ENCODE data around the gene VSX1. TPM values are rescaled to one million over a fixed set of nuclear protein-coding genes. Genes with fewer than 3 reads are reported as not detected.
A peak's percentile ranks its signal among the peaks of the same experiment; 100 is the strongest.

The VSX1 gene
- total and polyA plus RNA-seq, 11 donors = 0.19 to 0.96 (median 0.49) TPM; not detected in 5

- DNase-seq (peak in 1 of 5 donors; percentile 18), ATAC-seq (no peak)
- intact Hi-C loops (cut with DNase I) = loop anchor here (1.0 to 10.0 kb wide), 8 partner anchors 34 to 902 kb away; partner anchors contain the start of genes ABHD12 (in 2 of the 10), GINS1 (in 2 of the 10) and PYGB (in 1 of the 10)
- peaks cover 0 to 17% (median 3%) of the 10 kb centered on the region in 9 donors for H3K27me3 ChIP-seq
- TF ChIP-seq POLR2A (IDR thresholded peaks at IDR 0.05) = no peak
- TF ChIP-seq, protein P1, sequence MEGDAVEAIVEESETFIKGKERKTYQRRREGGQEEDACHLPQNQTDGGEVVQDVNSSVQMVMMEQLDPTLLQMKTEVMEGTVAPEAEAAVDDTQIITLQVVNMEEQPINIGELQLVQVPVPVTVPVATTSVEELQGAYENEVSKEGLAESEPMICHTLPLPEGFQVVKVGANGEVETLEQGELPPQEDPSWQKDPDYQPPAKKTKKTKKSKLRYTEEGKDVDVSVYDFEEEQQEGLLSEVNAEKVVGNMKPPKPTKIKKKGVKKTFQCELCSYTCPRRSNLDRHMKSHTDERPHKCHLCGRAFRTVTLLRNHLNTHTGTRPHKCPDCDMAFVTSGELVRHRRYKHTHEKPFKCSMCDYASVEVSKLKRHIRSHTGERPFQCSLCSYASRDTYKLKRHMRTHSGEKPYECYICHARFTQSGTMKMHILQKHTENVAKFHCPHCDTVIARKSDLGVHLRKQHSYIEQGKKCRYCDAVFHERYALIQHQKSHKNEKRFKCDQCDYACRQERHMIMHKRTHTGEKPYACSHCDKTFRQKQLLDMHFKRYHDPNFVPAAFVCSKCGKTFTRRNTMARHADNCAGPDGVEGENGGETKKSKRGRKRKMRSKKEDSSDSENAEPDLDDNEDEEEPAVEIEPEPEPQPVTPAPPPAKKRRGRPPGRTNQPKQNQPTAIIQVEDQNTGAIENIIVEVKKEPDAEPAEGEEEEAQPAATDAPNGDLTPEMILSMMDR (IDR thresholded peaks at IDR 0.05) = no peak
- no peak overlapping the region for H3K4me3 ChIP-seq
- H3K4me1 ChIP-seq = peaks cover 0 to 20% (median 5%) of the 10 kb centered on the region in 12 donors
- WGBS, 4 donors = 19 to 28% (median 21%) methylated on average over 6 of the region's 6 CpGs
- H3K36me3 ChIP-seq = no peaks in the 10 kb centered on the region
- H3K27ac ChIP-seq = no peak overlapping the region
- H3K9me3 ChIP-seq = no peaks in the 10 kb centered on the region
Measured at GRCh38 chr20:25066386-25066785, 15.6 kb downstream of the VSX1 start.

- Histone ChIP-seq H3K4me1 (peaks cover 0 to 20% (median 5%) of the 10 kb centered on the region in 12 donors), H3K4me3 (peak overlapping the region in 1 of 12 donors; percentile 10), H3K9me3 (no peaks in the 10 kb centered on the region), H3K36me3 (no peaks in the 10 kb centered on the region), H3K27me3 (peaks cover 0 to 16% (median 3%) of the 10 kb centered on the region in 9 donors), H3K27ac (no peak overlapping the region)
- intact Hi-C loops (cut with DNase I) = loop anchor here (1.0 to 10.0 kb wide), 11 partner anchors 33 to 901 kb away; partner anchors contain the start of genes ABHD12 (in 2 of the 10), GINS1 (in 2 of the 10) and PYGB (in 1 of the 10)
- WGBS, 4 donors = 25 to 34% (median 29%) methylated on average over 9 of the region's 9 CpGs
- ATAC-seq (peak; percentile 67 to 88 (median 73)), DNase-seq (peak in 2 of 5 donors; percentile 50 to 53)
- TF ChIP-seq, protein P1 (IDR thresholded peaks at IDR 0.05) = peak; percentile 68 to 95 (median 86)
- no peak for TF ChIP-seq POLR2A (IDR thresholded peaks at IDR 0.05)
Measured at GRCh38 chr20:25065625-25066338, 16.2 kb downstream of the VSX1 start.

DNA sequence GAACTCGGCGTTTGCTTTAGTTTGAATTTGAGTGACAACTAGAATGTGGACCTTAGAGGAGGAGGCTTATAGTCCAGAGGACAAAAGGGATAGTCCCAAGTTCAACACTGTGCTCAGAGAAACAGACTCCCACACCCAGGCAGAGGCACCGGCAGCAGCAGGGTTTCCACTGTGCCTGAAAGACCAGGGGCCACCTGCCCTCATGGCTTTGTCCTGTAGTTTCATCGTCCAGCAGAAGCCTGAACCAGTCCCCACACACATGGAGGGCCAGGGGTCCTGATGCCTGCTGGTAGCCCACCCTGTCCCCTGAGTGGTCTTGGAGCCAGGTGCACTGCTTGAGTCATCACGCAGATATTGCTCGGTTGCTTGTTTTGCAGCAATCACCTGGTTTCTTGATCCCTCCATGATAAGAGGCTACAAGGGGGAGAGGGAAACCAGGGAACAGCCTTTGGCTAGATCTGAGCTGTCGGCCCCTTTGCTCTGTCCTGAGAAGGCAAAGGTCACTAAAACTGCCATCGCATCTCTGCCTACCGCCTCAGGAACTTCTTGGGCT is 16.8 kb downstream of the VSX1 start:
- TF ChIP-seq, protein P1 (IDR thresholded peaks at IDR 0.05) = no peak
- TF ChIP-seq POLR2A (IDR thresholded peaks at IDR 0.05) = no peak
- intact Hi-C loops (cut with DNase I) = loop anchor here in 9 of 10 donors (1.0 to 10.0 kb wide), 11 partner anchors 33 to 900 kb away; partner anchors contain the start of genes ABHD12 (in 2 of the 9), GINS1 (in 2 of the 9) and PYGB (in 1 of the 9)
- H3K27ac ChIP-seq = no peak overlapping the region
- no peaks in the 10 kb centered on the region for H3K36me3 ChIP-seq
- 52 to 70% (median 65%) methylated on average over 8 to 9 of the region's 9 CpGs for WGBS, 4 donors
- peak in 1 of 5 donors; percentile 9 for DNase-seq
- no peak overlapping the region for H3K4me3 ChIP-seq
- H3K27me3 ChIP-seq = peaks cover 0 to 16% (median 3%) of the 10 kb centered on the region in 9 donors
- no peaks in the 10 kb centered on the region for H3K9me3 ChIP-seq
- peaks cover 0 to 20% (median 5%) of the 10 kb centered on the region in 12 donors for H3K4me1 ChIP-seq
- peak in 2 of 4 donors; percentile 10 to 21 for ATAC-seq
